Measurements from ENCODE around the gene TBL2.
"Not testable (repeated sequence)": the region's sequence is repeated elsewhere in the genome, so short reads cannot be mapped to it uniquely, and the experiment has no call there.

The TBL2 gene

DNA sequence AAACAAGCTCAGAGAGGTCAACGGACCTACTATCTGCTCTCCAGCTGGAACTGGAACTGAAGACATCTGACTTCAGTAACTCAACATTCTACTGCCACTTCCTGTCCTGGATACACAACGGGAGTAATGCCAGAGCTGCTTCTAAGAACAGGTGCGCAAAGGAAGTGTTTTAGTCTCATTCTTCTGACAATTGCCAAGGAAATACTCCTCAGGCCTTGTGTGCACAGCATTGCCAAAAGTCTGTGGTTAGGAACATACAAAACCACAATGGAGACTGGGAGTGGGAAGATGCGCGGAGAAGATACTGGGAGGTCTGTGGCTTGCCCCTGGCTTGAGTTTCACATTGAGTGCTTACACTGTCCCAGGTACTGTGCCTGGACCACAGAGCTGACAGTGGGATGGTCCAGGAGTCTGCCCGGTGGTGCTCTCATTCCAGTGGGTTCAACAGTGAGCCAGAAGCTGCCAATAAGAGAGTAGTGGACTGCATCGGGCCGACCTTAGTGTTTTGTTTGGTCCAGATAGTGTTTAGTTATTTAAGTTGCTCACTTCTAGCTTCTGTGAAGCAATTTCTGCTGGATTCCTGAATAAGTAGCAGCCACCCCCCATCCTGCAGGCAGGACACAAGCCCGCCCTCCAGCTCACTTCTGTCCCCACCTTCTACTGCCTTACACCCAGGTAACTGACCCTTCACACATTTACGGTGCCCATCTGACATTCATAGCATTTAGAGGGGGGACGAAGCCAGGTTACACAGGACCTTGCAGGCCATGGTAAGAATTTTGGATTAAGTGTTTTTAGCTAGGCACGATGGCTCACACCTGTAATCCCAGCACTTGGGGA lies 10.3 kb downstream of the TBL2 start:
- peak; percentile 25 for DNase-seq

DNA sequence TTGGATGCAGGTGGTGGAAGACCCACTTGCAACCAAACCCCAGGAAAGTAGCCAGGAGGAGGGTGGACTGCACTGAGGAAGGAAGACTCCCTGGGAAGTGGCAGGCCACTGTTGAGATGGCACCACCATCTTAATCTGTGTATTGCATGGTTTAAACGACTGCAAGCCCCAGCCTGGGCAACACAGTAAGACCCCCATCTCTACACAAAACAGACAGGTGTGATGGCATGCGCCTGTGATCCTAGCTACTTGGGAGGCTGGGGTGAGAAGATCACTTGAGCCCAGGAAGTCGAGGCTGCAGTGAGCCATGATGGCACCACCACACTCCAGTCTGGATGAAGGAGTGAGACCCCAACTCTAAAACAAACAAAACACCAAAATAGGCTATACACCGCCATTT lies 11.2 kb downstream of the TBL2 start:
- no peak for DNase-seq

- not testable (repeated sequence) for DNase-seq
These were observed 11.9 kb downstream of the TBL2 start for GRCh38 chr7:73566431-73566830.

DNA sequence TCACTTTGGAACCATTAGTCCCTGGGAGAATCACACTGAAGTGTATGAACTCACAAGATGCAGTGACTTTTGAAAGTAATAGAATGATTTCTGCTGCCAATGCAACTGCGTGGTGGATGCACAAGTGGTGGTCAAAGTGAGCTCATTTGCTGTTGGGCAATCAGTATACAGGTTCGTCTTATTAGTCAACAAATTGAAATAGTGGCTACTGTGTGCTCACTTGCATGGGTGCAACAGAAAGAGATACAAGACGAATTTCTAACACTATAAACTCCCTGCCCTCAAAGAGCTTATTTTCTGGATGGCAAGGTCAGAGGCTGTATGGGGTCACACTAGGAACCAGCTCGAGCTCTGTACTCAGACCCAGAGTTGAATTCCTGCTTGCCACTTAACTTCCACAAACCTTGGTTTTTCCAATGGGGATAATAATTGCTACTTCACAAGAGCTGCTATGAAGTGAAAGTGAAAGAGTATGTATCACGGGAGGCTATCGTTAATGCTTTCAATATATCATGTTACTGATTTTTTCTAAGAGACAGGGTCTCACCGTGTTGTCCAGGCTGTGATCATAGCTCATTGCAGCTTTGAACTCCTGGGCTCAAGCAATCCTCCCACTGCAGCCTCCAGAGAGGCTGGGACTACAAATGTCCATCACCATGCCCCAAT lies 12.6 kb downstream of the TBL2 start:
- DNase-seq = peak; percentile 12

- peak; percentile 53 for DNase-seq
These were observed 18.1 kb downstream of the TBL2 start for GRCh38 chr7:73560109-73560835.

DNA sequence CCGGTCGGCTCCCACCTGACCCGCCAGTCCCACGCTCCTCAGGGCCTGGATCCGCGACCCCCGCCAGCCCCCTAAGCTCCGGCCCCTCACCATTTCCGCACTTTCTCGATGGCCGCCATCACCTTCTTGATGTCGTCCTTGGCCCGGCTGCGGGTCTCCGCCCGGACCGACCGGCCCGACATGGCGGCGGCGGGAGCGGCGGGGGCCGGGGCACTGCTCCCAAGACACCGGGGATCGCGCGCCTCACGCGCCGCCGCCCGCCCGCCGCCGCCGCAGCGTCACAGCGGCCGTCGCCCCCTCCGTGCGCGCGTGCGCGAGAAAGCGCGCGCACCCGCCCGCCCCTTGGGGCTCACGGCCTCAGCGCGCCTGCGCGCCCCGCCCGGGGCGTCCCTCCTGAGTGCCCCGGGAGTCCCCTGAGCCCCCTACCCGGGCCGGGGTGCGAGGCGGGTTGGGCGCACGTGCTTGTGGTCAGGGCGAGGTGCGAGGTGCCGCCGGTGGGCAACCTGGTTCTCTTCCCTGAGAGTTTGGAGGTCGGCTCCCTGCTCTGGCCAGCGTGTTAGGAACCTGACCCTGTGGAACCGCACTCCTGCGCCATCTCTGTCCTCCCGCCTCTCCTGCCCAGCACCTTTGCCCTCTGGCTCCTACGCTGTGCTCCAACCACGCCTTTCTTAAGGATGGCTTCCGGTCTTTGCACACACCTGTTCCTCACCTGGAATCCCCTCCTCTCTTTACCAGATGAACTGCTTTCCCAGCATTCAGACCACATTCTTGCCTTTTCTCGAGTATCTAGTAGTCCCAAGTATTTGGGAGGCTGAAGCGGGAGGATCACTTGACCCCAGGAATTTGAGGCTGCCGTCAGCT lies 20.8 kb downstream of the TBL2 start, which contains the start of gene BCL7B:
Gene BCL7B (minus strand): TSS at position 294 of the 861 bp plus-strand sequence. CDS start 112 bp downstream, at position 182.
- peak; percentile 70 for DNase-seq

GRCh38 chr7:73557108-73557396 lies 21.3 kb downstream of the TBL2 start:
- DNase-seq = peak; percentile 91

GRCh38 chr7:73556208-73557107 lies 21.9 kb downstream of the TBL2 start:
- DNase-seq = no peak

DNA sequence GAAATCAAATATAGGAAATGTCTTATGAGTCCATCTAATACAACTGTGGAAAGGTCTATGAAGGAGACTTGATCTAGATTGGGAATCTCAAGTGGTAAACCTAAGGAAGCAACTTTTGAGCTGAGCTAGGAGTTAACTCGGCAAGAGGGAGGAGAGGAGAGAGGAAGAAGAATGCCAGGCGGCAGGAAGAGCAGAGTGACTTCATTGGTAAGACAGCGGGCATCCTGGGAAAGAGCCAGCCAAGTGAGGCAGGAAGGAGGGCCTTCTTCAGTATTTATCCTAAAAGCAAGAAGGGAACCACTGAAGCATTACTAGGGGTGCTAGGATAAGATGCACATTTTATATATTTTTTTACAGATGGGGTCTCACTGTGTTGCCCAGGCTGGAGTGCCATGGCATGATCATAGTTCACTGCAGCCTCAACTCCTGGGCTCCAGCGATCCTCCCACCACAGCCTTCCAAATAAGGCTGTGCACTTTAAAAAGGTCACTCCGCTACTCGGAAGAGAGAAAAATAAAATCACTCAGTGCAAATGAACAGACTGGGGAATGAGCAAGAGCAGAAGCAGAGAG lies 22.9 kb downstream of the TBL2 start:
- DNase-seq = no peak

DNA sequence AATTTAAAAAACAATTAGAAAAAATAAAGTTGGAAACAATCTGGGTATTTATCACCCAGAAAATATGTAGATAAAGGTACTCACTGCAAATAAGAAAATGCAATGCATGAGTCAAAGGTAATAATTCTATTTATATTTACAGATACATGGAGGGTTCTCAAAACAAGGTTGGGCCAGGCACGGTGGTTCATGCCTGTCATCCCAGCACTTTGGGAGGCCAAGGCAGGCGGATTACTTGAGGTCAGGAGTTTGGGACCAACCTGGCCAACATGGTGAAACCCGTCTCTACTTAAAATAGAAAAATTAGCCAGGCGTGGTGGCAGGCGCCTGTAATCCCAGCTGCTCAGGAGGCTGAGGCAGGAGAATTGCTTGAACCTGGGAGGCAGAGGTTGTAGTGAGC lies 28.3 kb downstream of the TBL2 start:
- DNase-seq = not testable (repeated sequence)

DNA sequence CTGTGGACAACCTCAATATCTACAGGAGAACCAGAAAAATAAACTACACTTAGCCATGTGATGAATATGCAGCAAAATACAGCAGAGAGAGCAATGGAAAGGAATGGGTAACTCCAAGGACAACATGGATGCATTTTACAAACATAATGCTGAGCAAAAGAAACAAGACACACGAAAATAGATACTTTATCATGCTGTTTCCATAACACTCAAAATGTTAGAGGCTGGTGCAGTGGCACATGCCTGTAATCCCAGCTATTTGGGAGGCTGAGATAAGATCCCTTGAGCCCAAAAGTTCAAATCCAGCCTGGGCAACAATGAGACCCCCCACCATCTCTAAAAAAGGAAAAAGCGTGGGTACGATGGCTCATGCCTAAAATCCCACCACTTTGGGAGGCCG lies 29.2 kb downstream of the TBL2 start:
- DNase-seq = no peak

DNA sequence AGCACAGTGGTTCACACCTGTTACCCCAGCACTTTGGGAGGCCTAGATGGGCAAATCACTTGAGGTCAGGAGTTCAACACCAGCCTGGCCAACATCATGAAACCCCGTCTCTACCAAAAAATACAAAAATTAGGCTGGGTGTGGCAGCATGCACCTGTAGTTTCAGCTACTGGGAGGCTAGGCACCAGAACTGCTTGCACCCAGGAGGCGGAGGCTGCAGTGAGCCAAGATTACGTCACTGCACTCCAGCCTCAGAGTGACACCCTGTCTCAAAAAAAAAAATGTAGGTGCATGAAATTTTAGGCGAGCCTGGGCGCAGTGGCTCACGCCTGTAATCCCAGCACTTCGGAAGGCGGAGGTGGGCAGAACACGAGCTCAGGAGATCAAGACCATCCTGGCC lies 30.5 kb downstream of the TBL2 start:
- DNase-seq = no peak

GRCh38 chr7:73544678-73545077 lies 33.7 kb downstream of the TBL2 start:
- no peak for DNase-seq

GRCh38 chr7:73541722-73542121 lies 36.7 kb downstream of the TBL2 start:
- no peak for DNase-seq

GRCh38 chr7:73539709-73540108 lies 38.7 kb downstream of the TBL2 start:
- no peak for DNase-seq

- DNase-seq = not testable (repeated sequence)
These were observed 39.9 kb downstream of the TBL2 start for GRCh38 chr7:73538510-73538909.

DNA sequence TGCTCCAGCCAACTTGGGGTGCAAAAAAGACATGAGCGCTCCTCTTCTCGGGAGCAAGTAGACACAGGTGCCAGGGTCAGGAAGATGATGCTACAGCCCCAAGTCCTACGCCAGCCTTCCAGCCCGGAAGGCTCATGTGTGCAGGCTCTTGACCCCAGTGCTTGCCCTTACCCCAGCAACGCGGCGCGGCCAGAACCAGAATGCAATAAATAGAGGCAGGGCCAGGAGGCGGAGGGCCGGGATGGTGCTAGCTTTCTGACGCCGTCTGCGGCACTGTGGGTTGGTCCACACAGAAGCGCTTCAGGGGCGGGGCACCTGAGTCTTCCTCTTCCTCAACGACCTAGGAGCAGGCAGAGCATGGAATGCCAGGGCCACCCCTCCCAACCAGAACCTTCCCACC lies 41.3 kb downstream of the TBL2 start:
- DNase-seq = no peak

- no peak for DNase-seq
These were observed 41.9 kb downstream of the TBL2 start for GRCh38 chr7:73536479-73536878.

DNA sequence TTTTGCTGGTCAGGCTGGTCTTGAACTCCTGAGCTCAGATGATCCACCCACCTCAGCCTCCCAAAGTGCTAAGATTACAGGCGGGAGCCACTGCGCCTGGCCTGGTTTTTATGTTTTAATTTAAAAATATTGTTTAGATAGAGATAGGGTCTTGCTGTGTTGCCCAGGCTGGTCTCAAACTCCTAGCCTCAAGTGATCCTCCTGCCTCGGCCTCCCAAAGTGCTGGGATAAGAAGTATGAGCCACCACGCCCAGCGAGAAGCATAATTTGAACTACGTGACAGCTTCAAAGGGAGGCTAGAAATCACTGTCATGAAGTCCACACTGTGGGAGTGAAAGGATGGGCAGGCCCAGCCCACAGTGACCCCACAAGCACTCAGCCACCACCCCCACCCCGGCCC lies 42.5 kb downstream of the TBL2 start:
- DNase-seq = not testable (repeated sequence)

DNA sequence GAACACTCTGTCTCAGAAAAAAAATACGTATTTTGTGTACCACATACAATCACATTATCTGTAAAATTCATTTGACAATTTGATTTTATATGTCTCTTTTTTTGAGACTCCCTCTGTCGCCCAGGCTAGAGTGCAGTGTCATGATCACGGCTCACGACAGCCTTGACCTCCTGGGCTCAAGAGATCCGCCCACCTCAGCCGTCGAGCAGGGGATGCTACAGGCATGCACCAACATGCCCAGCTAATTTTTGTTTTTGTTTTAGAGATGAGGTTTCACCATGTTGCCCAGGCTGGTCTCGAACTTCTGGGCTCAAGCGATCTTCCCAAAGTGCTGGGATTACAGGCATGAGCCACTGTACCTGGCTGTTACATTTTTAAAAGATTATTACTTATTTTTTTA lies 44.6 kb downstream of the TBL2 start:
- DNase-seq = no peak

GRCh38 chr7:73532224-73532623 lies 46.2 kb downstream of the TBL2 start:
- no peak for DNase-seq
